ENCODE measurements around the gene DAB2IP. TPM values are rescaled to one million over a fixed set of nuclear protein-coding genes. Genes with fewer than 3 reads are reported as not detected.

DAB2IP gene
- total and polyA plus RNA-seq, 2 of the 4 experiments (the other 2 are of a cell fraction) = 5.6 to 17.2 TPM

DNA sequence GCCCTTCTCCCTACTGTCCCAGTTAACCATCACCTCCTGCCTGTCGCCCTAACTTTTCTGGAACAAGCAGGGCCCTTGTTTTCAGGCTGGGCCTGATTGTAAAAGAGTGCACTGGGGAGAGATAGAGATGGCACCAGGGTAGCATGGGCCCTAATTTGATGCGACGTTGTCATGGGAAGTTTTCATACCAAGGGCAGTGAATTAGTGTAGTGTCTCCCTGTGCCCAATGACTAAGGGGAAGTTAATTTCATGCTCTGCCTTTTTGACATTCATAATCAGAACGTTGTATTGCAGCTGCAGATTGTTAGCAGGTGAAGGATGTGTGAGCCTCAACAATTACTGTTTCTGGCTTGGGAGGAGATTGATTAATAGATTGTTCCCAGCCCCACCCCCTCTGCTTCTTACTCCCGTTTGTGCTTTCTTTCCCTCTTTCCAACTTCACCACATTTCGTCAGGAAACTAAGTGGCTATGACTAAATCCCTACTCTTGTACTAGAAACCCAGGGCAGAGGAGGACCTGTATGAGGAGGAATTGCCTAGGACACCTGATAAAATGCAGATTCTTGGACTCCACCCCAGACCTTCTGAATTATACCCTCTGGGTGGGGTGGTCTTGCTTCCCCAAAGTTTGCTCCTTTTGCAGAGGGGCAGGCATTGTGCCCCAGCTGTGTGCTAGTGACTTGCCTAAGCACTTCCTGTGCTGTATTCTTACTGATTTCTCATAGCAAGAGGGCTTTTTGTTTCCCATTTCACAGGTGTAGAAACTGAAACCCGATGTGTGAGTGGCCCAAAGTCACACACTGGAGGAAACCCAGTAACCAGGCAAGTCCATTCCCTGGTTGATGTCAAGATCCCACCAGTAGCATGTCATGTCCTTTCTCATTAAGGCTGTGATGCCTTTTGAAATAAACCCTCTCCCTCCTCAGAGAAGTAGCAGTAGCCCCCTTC is 56.3 kb downstream of the DAB2IP start:
- Histone ChIP-seq H2AFZ (replicated peaks; ENCODE audit: low read length, poor library complexity) (no peak overlapping the region), H3K9me3 (ENCODE audit: control insufficient read depth, insufficient read depth, low read length) (no peaks in the 10 kb centered on the region), H2BK15ac (ENCODE audit: low read depth, low read length) (no peak overlapping the region), H3K9ac (ENCODE audit: low read depth, low read length) (no peak overlapping the region), H2BK5ac (ENCODE audit: low read depth, low read length, poor library complexity, severe bottlenecking) (no peak overlapping the region), H4K5ac (ENCODE audit: low read depth, low read length) (no peak overlapping the region), H2BK120ac (ENCODE audit: low read depth, low read length) (no peak overlapping the region), H4K20me1 (ENCODE audit: insufficient read depth, low read length) (peaks cover 88% of the 10 kb centered on the region), H3K14ac (replicated peaks; ENCODE audit: low read depth, low read length) (no peak overlapping the region), H3K23ac (ENCODE audit: low read depth, low read length) (no peak overlapping the region), H3K4me1 (ENCODE audit: control insufficient read depth, insufficient read depth, low read length) (peaks cover 23% of the 10 kb centered on the region; the same call in 1 of the 2 replicates), H2AK9ac (replicated peaks; ENCODE audit: low read depth, low read length, poor library complexity) (peak overlapping the region; percentile 42), H3K4me2 (ENCODE audit: low read depth, low read length) (no peak overlapping the region), H3K36me3 (ENCODE audit: control insufficient read depth, insufficient read depth, low read length) (peaks cover 2% of the 10 kb centered on the region; the same call in 1 of the 2 replicates), H3K4me3 (ENCODE audit: insufficient read depth, low read depth, low read length) (no peak overlapping the region), H3K79me1 (ENCODE audit: low read depth in 1 of 2, low read length in 2 of 2) (peaks cover 51 to 95% of the 10 kb centered on the region in 2 experiments), H3K18ac (ENCODE audit: low read depth, low read length) (no peak overlapping the region), H3K4ac (ENCODE audit: low read depth, low read length) (no peak overlapping the region), H3K9me1 (ENCODE audit: insufficient read depth, low read length) (peaks cover 10% of the 10 kb centered on the region), H3K27ac (ENCODE audit: insufficient read depth, low read length) (no peak overlapping the region), H2BK20ac (ENCODE audit: low read depth, low read length) (no peak overlapping the region), H4K8ac (ENCODE audit: low read depth in 2 of 2, low read length in 2 of 2) (no peak overlapping the region), H2AK5ac (ENCODE audit: low read depth, low read length) (no peak overlapping the region), H4K91ac (ENCODE audit: insufficient read depth, low read depth, low read length) (no peak overlapping the region), H3K56ac (ENCODE audit: extremely low read depth, insufficient read depth, low read length) (no peak overlapping the region), H3K27me3 (ENCODE audit: control insufficient read depth, insufficient read depth, low read length) (no peaks in the 10 kb centered on the region)
- no TSS peak for BruUV-seq (replicated peaks)
- no peak for ATAC-seq (ENCODE audit: low read depth)
- ChIA-PET CTCF (no interaction called here), POLR2A (ENCODE audit: unreplicated experiment) (no interaction called here)
- no peak for DNase-seq
- no peak for TF ChIP-seq RCOR1 (IDR thresholded peaks at IDR 0.05; ENCODE audit: insufficient replicate concordance, low read length)
- TF ChIP-seq MAFK (IDR thresholded peaks at IDR 0.05; ENCODE audit: low read depth, low read length) = no peak
- TF ChIP-seq RAD21 (IDR thresholded peaks at IDR 0.05; ENCODE audit: low read length) = no peak
- no peak for TF ChIP-seq MAZ (IDR thresholded peaks at IDR 0.05; ENCODE audit: borderline replicate concordance, low read depth, low read length)
- TF ChIP-seq RFX5 (IDR thresholded peaks at IDR 0.05; ENCODE audit: low read depth, low read length) = no peak
- TF ChIP-seq, protein P1, sequence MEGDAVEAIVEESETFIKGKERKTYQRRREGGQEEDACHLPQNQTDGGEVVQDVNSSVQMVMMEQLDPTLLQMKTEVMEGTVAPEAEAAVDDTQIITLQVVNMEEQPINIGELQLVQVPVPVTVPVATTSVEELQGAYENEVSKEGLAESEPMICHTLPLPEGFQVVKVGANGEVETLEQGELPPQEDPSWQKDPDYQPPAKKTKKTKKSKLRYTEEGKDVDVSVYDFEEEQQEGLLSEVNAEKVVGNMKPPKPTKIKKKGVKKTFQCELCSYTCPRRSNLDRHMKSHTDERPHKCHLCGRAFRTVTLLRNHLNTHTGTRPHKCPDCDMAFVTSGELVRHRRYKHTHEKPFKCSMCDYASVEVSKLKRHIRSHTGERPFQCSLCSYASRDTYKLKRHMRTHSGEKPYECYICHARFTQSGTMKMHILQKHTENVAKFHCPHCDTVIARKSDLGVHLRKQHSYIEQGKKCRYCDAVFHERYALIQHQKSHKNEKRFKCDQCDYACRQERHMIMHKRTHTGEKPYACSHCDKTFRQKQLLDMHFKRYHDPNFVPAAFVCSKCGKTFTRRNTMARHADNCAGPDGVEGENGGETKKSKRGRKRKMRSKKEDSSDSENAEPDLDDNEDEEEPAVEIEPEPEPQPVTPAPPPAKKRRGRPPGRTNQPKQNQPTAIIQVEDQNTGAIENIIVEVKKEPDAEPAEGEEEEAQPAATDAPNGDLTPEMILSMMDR (conservative IDR thresholded peaks at IDR 0.05; ENCODE audit: low read depth, low read length) = no peak
- TF ChIP-seq, protein P2, sequence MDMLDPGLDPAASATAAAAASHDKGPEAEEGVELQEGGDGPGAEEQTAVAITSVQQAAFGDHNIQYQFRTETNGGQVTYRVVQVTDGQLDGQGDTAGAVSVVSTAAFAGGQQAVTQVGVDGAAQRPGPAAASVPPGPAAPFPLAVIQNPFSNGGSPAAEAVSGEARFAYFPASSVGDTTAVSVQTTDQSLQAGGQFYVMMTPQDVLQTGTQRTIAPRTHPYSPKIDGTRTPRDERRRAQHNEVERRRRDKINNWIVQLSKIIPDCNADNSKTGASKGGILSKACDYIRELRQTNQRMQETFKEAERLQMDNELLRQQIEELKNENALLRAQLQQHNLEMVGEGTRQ (IDR thresholded peaks at IDR 0.05; ENCODE audit: low read depth, low read length) = no peak
- no peak for TF ChIP-seq BHLHE40 (IDR thresholded peaks at IDR 0.05; ENCODE audit: low read depth, low read length)
- no peak for TF ChIP-seq CEBPB (IDR thresholded peaks at IDR 0.05; ENCODE audit: low read depth, low read length)
- no peak for TF ChIP-seq POLR2A (IDR thresholded peaks at IDR 0.05; ENCODE audit: low read depth, low read length)
- no peak for TF ChIP-seq FOS (IDR thresholded peaks at IDR 0.05; ENCODE audit: low read depth, low read length)
- no peak for TF ChIP-seq MXI1 (IDR thresholded peaks at IDR 0.05; ENCODE audit: borderline replicate concordance, low read depth, low read length)
- TF ChIP-seq, protein P3, sequence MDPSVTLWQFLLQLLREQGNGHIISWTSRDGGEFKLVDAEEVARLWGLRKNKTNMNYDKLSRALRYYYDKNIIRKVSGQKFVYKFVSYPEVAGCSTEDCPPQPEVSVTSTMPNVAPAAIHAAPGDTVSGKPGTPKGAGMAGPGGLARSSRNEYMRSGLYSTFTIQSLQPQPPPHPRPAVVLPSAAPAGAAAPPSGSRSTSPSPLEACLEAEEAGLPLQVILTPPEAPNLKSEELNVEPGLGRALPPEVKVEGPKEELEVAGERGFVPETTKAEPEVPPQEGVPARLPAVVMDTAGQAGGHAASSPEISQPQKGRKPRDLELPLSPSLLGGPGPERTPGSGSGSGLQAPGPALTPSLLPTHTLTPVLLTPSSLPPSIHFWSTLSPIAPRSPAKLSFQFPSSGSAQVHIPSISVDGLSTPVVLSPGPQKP (IDR thresholded peaks at IDR 0.05; ENCODE audit: borderline replicate concordance, low read depth, low read length) = no peak
- TF ChIP-seq NFE2L2 (IDR thresholded peaks at IDR 0.05; ENCODE audit: low read depth, low read length) = no peak
- WGBS, 2 experiments (ENCODE audit: extremely low coverage in 2 of 2, insufficient read length in 1 of 2) = no CpG with 5 or more reads among the region's 7 CpGs
- in situ Hi-C loops (cut with MboI; ENCODE audit: low sequenced_read_pairs) (no loop called here), dilution Hi-C loops (cut with HindIII; ENCODE audit: low sequenced_read_pairs, unreplicated experiment) (no loop called here), intact Hi-C loops (cut with micrococcal nuclease) (no loop called here)
